GM18861 (cell line): ENCODE measurements around the gene GRIK4.
A peak's percentile ranks its signal among the peaks of the same experiment; 100 is the strongest.
"Not testable (repeated sequence)": the region's sequence is repeated elsewhere in the genome, so short reads cannot be mapped to it uniquely, and the experiment has no call there.

Experiments
- ATAC-seq: cut with Tn5 transposase; IDR thresholded peaks from one replicate; pipeline ENCODE4 v1.9.1; 2021; ENCODE audit not compliant: unreplicated experiment

The GRIK4 gene

GRCh38 chr11:120597250-120598215, 86.0 kb downstream of the GRIK4 start:
- ATAC-seq = no peak

- ATAC-seq = no peak
Measured at GRCh38 chr11:120598517-120599257, 87.1 kb downstream of the GRIK4 start.

DNA sequence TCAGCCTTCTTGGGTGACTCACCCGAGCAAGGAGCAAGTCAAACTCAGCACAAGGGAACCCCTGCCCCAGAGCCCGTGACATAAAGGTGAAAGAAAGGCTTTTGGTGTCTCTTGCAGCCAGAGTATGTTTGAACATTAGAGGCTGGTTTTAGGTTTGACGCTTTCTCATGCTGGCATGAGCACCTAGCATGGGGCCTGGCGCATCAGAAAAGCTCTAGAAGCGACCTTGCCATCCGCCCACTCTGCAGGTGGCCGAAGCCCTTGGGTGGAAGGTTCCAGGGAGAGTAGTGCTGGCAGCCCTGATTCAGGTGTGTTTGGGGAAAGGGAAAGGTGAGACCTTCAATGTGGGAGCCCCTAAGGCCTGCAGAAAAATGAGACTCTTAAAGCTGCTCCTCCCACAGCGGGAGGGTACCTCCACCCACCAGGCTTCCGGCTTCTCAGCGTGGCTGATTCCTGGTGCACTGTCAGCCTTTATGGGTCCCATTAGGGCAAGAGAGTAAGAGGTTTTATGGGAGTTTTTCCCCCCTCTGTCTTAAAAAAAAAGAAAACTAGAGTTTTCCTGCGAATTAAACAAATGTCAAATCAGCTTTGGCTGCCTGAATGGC, 88.4 kb downstream of the GRIK4 start:
- ATAC-seq = no peak

DNA sequence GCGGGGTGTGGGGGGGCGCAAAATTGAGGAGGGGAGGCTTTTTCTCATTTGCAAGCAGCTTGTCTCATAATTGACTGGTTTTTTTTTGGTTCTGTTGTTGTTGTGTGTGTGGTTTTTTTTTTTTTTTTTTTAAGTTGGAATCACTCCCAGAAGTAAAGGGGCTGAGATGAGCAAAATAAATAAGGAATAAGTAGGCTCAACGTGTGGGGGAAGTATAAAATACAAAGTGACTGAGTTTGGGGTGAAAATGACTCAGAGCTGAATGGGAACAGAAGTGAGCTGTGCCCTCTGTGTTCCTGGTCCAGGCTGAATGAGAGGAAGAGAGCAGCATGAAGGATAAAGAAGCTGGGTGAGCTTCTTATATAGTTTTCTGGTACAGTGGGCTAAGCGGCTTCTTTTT, 90.0 kb downstream of the GRIK4 start:
- no peak for ATAC-seq

- no peak for ATAC-seq
Measured at GRCh38 chr11:120603071-120603470, 91.5 kb downstream of the GRIK4 start.

- no peak for ATAC-seq
Measured at GRCh38 chr11:120605469-120605868, 93.9 kb downstream of the GRIK4 start.

- no peak for ATAC-seq
Measured at GRCh38 chr11:120606211-120607010, 94.9 kb downstream of the GRIK4 start.

DNA sequence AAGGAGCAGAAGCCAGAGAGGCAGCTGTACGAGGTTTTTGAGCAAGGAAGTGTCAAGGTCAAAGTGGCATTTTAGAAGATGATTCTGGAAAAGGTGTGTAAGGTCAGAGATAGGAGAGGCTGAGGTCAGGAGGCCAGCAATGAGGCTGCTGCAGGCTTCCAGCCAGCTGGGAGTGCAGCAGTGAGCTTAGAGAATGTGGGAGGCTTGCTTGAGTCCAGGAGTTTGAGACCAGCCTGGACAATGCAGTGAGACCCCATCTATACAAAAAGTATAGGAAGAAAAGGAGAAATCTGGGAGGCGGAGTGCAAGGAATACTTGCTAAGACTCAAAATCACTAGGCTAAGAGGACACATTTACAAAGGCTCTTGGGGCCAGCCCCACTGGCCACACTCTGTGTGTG, 96.5 kb downstream of the GRIK4 start:
- no peak for ATAC-seq

- no peak for ATAC-seq
Measured at GRCh38 chr11:120608760-120609211, 97.2 kb downstream of the GRIK4 start.

- ATAC-seq = no peak
Measured at GRCh38 chr11:120610111-120610510, 98.6 kb downstream of the GRIK4 start.

GRCh38 chr11:120611581-120611980, 100.0 kb downstream of the GRIK4 start:
- no peak for ATAC-seq

- ATAC-seq = peak; percentile 90
Measured at GRCh38 chr11:120612513-120613263, 101.1 kb downstream of the GRIK4 start.

GRCh38 chr11:120613264-120614226, 102.0 kb downstream of the GRIK4 start:
- peak; percentile 51 for ATAC-seq

DNA sequence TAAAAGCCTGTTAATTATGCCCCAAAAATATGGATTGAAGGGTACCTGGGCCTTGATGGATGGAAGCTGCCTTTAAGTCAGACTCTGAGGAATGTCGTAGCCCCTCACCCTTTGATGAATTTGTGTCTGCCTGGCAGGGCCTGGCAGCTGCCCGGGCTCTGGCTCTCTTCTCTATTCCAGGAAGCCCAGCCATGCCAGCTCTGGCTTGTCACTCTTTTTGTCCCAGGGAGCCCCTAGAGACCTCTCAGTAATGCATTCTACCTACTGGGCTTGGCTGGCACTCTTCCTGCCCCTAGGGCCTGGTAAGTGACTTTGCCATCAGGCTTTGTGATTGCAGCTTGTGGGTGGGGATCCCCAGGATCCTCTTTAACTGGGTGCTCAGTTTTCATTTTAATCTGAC, 103.8 kb downstream of the GRIK4 start:
- no peak for ATAC-seq

DNA sequence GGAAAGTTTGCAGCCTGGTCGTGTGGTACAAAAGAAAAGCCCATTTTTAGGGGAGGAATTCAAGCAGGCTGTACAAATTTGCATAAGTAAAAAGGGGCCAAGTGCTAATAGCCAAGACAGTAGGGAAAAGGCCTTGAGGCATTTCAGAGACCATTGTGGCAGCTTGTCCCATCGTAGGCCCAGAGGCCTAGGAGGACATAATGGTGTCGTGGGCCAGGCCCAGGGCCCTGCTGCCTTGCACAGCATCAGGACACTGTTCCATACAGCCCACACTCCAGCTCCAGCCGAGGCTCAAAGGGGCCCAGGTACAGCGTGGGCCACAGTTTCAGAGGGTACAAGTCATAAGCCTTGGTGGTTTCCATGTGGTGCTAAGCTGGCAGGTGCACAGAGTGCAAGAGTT, 106.9 kb downstream of the GRIK4 start:
- ATAC-seq = no peak

DNA sequence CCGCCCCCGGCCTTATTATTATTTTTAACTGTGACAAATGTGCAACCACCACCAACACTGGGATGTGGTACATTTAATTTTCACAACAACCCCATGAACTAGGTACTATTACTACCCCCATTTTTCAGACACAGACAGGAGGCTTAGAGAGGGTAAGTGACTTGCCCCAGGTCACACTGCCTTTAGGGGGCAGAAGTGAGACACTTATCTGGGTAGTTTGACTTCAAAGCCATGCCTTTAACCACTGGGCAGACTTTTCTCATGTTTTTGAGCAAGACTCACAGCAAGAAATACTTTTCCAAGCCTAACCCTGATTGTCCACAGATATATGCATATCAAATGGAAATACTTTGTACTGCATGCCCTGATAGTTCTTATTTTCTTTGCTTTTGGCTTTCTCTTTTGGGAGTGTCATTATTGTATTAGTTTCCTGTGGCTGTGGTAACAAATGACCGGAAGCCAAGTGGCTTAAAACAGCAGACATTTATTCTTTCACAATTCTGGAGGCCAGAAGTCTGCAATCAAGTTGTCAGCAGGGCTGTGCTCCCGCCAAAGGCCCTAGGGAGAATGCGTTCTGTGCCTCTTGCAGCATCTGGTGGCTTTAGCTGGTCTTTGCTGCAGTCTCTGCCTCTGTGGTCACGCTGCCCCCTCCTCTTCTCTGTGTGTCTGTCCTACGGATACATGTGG, 110.8 kb downstream of the GRIK4 start:
- no peak for ATAC-seq

- not testable (repeated sequence) for ATAC-seq
Measured at GRCh38 chr11:120624992-120625391, 113.4 kb downstream of the GRIK4 start.

GRCh38 chr11:120625565-120625964, 114.0 kb downstream of the GRIK4 start:
- ATAC-seq = no peak
